Fibroblast of skin of left quadriceps (primary cell): ENCODE measurements around the gene ST6GALNAC1.

Experiments used
- DNase-seq, 2 experiments: peaks; one replicate each; pipeline ENCODE4 v3.0.0-alpha.2; 2013; ENCODE audit warnings: low read depth in 2 of 2

The ST6GALNAC1 gene, protein sequence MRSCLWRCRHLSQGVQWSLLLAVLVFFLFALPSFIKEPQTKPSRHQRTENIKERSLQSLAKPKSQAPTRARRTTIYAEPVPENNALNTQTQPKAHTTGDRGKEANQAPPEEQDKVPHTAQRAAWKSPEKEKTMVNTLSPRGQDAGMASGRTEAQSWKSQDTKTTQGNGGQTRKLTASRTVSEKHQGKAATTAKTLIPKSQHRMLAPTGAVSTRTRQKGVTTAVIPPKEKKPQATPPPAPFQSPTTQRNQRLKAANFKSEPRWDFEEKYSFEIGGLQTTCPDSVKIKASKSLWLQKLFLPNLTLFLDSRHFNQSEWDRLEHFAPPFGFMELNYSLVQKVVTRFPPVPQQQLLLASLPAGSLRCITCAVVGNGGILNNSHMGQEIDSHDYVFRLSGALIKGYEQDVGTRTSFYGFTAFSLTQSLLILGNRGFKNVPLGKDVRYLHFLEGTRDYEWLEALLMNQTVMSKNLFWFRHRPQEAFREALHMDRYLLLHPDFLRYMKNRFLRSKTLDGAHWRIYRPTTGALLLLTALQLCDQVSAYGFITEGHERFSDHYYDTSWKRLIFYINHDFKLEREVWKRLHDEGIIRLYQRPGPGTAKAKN

DNA sequence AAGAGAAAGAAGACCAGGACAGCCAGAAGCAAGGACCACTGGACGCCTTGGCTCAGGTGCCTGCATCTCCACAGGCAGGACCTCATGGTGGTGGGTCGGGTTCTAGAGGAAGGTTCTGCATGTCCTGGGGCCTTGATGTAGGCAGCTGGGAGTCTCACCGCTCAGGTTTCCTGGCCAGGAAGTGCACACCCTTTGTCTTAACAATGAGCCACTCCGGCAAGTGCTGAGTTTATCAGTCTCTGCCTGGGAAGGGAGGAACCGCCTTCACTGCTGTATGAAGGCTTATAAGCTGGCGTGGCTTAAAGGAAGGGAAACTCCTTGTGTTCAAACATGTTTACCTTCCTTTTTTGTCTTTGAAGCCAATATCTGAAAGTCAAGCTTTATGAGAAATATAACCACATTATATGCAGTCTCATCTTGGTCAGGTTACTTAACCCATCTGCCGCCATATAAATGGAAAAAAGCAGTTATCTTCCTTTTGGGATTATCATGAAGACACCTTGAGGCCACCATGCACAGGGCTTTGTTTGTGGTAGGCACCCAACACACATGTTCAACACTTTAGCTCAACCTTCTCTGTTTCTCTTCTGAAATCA is at the start of gene ST6GALNAC1:
Gene ST6GALNAC1 (minus strand): TSS at position 205 of the 596 bp plus-strand sequence. CDS start 119 bp downstream, at position 86.
- DNase-seq: no peak

DNA sequence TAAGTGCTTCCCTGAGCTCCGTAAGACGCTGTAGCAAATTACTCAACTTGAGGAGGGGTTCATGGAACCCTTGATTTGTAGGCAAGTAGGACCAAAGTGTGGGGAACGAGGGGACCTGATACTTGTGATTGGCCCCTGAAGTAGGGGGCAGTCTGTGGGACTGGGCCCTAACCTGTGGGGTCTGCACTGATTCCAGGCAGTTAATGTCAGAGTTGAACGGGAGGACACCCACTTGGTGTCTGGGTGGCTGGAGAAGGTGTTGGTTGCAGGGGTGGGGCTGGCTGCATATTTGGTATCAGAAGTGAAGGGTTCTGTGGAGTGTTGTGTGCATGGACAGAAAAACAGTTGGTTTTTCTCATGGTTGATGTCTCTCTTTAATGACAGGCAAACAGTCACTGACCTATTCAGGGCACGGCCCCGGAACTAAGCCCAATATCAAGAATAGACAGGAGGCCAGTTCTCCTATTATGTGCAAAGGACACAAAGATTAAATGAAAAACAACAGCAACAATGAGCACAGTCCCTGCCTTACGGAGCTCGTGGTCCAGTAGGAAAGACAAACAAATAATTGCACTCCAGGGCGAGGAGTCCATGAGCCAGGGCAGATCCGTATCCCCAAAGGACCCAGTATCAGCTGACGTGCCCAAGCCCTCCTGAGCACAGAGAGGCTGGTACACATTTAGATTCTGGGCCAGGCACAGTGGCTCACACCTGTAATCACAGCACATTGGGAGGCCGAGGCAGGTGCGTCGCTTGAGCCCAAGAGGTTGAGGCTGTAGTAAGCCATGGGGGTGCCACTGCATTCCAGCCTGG is 48.0 kb upstream of the ST6GALNAC1 start:
- no peak for DNase-seq

DNA sequence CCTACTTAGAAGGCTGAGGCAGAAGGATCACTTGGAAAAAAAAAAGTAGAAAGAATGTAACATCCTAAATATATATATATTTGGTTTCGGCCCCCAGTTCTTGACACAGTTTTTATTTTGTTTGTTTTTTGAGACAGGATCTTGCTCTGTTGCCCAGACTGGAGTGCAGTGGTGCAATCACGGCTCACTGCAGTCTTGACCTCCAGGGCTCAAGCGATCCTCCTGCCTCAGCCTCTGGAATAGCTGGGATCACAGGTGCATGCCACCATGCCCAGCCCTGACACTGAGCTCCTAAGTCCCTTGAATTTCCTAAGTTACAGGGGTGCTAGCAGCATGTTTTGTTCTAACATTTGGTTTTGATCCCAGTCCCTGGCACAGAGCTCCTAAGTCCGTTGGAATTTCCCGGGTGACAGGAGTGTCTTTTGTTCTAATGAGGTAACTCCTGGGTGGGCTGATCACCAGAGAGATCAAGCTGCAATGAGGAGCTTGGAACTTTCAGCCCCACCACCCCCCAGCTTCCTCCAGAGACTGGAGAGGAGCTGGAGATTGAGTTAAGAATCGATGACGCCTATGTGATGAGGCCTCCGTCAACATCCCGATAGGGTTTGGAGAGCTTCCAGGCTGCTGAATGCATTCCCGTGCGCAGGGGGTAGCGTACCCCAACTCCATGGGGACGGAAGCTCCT is 47.2 kb upstream of the ST6GALNAC1 start:
- DNase-seq: no peak

DNA sequence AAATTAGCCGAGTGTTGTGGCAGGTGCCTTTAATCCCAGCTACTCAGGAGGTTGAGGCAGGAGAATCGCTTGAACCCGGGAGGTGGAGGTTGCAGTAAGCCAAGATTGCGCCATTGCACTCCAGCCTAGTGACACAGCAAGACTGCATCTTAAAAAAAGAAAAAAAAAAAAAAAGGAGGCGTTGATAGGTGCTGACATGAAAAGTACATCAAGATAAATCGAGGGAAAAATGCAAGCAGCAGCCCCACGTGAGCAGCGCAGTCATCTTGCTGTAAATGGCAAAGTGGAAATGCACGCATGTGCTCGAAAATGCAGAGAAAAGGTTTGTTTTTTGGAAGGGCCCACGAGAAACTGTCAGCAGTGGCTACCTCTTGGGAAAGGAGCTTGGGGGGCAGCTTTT is 46.3 kb upstream of the ST6GALNAC1 start:
- no peak for DNase-seq

DNA sequence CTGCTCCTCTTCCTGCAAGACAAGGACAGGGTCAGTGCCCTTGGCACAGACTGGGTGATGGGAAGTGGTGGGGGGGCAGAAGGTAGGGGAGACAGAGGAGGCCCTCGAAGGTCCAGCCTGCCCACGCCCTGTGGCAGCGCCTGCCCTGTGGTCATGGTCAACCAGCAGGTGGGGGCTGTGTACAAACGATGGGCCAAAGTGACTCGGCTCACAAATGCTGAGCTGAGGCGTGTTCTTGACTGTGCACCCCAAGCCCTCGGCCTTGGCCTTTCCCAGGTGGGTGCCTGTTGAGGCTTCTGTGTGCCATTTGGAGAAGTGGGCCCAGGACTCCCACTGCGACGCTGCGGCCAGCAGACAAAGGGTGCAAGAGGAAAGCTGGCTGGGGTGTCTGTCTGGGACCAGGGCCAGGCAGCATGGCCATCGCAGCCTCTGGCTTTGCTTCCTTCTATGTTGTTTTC is 44.6 kb upstream of the ST6GALNAC1 start:
- no peak for DNase-seq

DNA sequence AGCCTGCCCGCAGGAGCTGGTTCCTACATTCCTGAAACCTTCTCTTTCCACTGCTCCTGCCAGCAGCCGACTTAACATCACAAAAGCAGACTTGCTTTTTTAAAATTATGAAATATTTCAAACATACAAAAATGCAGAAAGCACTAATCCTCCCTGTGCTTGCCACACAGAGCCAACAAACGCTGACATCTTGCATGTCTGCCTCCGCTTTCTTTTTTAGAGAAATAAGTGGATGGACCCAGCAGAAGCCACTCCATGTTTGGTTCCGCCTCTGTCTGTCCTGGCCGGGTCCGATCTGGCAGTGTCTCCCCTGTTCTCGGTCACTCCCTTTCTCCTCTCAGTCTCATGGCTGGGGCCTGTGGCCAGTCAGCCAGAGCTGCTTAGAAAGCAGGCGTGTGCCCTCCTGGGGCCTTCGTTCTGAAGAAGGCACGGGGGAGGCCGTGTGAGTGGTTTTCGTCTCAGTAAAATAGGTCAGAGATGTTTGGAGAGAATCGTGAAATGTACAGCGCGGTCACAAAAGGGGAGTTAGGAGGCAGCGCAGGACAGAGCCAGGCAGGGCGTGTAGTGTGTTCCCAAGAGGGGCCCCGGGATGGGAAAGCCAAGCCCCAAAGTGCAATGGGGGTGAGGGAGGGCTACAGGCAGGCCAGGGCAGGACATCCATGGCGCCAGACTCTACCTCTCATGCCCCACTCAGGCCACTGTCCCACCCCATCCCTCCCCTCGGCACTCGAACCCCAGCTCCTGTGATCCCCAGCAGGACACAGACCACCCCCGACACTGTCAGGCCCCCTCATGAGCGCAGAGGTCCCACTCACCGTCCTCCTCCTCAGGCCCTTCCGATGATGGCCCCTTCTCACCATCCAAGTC is 44.0 kb upstream of the ST6GALNAC1 start:
- DNase-seq: no peak

DNA sequence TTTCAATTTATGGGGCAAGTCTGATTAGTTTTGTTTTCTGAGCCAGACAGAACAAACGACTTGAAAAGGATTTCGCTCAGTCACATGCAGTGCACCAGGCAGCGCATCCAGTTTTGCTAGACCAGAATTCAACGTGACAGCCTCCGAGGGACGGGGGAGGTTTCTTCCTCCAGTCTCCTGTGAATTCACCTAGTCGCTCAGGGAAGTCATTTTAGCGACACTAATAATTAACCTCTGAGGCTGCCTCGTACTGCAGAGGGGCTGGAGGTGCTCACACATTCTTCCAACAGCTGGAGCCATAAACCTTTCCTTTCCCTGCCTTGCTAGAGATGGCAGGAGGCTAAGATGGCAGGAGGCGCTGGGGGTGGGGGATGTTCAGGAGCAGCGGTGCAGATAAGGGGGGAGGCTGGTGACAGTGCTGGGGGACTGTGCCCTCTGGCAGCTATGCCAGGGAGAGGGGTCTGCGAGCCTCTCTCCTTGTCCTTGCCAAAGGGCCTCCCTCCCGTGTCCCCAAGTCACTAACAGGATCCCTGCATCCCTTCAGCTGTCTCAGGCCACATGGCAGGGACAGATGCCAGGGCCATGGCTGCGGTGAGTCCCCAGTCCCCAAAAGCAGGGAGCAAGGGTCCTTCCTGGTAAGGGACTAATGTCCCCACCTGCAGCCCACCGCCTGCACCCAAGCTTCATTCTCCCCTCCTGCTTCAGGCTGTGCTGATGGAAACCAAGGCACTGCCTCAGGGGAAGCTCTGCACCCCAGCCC is 43.2 kb upstream of the ST6GALNAC1 start:
- DNase-seq: no peak

DNA sequence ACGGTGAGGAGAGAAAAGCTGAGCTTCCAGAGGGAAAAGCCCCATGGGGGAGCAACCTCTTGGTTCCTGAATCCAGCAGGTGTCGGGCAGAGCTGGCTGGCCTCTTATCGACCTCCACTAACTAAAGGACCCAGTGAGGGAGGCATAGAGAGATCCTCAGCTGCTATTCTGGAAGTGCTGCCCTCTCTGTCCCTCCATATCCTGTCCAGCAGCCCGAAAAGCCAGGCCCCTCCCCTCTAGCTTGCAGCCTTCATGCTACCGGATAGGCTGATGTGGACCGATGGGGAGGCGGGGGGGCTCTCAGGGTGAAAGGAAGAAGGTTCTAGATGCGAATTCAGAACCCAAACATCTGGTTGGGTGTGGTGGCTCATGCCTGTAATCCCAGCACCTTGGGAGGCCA is 42.3 kb upstream of the ST6GALNAC1 start:
- no peak for DNase-seq

DNA sequence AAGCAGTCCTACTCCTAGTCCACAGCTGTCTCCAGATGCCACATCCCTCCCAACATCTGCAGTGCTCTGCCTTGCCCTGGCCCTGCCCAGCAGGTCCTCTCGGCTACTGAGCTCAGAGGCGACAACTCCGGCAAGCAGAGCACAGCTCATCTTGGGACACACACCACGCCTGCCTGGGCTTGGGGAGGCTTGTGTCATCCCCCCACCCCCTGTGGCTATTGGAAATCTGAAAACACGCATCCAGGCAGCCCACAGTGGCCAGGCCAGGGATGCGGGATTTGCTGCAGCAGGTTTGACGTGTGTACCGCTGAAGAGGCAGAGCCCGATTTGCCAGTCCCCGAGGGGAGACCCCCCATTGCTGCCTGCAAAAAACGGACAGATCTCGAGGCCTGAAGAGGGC is 41.8 kb upstream of the ST6GALNAC1 start:
- no peak for DNase-seq

DNA sequence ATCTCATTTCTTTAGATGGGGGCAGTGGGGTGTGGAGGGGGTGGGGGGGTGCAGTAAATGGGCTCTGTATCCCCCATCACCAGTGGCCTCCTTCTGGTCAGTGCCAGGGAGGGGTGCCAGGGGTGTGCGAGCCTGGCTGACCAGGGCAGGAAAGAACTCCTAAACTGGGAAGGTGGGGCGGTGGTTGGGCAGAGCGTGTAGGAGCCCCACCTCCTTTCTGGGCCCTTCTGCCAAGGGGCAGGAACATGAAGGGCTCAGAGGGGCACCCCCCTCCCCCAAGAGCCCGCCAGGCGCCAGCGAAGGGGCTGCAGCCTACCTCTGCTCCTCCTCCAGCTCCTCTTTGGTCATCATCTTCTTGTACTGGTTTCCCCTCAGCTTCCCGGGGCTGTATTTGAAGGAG is 41.2 kb upstream of the ST6GALNAC1 start:
- DNase-seq: no peak

DNA sequence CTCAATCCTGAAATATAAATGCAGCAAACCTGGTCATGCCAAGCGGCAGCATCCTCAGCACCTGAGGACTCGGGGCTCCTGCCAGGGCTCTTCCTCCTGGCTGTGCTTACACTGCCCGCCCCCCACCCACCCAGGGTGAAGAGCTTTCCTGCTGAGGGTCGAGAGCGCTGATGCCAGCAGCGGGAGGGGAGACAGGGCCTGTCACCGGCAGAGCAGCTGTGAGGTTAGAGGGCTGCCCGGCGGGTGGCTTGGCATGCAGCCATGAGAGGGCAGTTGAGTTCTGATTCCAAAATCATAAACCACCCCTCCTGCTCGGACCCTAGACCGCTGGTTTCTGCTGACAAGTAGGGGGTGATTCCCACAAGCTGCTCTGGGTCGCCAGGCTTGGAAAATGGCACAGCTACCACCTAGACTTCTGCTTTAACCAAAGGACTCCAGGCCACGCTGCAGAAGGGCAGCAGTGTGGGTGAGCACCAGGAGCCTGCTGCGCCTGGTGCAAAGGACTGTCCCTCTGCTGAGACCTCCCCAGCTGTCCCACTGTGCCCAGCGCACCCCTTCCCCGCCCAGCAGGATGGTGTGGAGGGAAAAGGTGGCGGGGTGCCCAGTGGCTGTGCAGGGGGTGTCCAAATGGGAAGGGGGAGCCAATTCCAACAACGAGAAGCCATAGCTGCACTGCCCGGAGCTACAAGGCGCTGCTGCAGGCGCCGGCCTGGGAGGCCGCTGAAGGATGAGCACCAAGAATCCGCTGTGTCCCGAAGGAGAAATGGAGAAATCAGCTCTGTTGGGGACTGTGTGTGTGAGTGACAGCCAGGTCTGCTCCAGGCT is 40.6 kb upstream of the ST6GALNAC1 start:
- DNase-seq: no peak

DNA sequence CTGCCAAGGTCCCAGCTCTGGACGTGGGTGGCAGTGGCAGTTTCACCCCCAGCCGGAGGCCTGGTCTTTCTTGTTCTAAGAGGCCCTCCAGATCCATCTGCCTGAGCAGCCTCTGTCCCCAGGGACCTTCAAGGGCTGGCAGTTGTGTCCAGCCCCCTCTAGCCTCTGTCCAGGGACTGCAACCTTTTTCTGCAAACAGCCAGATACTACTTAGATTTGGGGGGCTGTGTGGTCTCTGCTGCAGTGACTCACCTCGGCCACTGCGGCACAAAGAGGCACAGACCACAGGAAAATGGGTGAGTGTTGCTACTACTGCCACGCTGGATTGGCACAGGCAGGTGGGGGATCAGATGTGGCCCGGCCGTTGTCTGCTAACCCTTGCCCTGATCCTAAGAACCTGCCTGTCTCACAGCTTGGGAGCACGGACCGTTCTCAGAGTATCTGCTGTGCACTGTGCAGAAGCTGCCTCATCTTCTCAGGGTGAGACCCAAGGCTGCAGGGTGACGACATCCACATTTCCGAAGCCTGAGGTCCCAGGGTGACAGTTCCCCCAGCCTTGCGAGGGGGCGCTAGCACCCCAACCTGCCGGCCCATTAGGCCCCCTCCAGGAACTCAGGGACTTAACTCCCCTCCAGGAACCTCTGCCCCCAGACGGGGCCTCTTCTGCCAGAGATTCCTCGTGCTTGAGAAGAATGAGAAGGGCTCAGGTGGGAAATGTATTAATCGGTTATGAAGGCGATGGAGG is 39.6 kb upstream of the ST6GALNAC1 start:
- no peak for DNase-seq

DNA sequence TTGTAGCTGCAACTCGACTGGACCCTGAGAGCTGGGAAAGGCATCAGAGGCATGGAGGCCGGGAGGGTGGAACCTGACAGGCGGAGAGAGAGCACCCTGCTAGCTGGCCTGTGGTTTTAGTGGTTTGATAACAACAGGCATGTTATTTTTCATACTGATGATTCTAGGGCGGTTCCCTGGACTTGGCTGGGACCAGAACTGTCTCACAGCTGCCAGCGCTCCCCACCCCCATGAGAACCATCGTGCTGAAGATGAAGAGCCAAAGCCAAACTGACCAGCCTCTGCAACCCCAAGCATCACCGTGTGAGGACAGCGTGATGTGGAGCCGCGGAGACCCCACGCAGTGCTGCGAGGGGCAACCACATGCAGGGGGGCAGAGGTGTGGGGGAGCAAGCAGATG is 38.7 kb upstream of the ST6GALNAC1 start:
- no peak for DNase-seq

DNA sequence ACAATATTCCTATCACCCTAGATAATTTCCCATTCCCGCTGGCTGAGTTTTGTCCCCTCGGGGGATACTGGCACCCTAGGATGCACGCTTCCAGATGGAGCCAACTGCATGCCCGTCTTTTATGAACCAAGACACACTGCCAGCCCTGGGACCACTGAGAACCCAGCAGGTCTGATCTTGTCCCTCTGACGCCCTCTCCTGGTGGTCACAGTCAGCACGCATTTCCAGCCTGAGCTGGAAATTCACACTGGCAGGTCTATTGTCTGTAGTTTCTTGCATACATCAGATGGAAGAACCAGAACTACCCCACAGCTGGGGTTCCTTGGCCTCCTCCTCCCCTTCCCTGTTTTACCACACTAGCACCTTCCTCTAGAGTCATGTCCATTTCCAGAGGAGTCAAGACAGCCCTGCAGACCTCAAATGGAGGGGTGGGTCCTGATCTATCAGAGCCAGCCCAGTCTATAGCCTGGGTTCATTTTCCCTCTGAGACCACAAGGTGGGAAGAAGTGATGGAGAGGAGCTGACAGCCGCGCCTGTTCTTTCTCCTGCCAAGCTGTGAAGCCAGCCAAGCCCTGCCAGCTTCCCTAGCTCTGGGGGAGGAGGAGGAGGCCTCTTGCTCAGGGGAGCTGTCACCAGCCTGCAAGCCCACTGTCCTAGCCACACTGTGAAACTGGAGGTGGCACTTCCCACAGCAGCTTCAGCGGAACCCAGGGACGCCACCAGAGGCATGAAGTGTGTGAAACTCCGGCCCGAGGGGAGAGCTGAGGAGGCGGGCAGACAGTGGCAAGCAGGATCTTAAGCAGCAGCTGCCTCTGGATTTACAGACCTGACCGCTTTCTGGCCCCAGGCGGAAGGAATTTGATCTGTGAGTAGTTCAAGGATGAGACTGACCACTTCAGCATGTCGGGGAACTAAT is 37.9 kb upstream of the ST6GALNAC1 start:
- peak in 1 of 2 experiments; percentile 32 for DNase-seq

DNA sequence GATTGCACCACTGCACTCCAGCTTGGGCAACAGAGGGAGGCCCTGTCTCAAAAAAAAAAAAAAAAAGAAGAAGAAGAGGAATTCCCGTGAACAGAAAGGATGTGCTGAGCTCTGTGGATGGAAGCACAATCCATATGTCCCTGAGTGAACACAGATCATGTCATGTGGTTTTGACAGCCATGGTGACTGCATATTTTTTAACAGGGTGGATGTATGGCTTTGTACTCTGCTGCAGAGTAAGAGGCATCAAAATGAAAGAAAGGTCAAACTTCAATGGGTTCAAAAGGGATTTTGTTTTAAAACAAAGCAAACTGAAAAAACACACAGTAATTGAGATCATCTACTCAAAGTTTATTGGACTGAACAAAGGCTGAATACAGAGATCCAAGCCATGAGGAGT is 35.7 kb upstream of the ST6GALNAC1 start:
- no peak for DNase-seq

DNA sequence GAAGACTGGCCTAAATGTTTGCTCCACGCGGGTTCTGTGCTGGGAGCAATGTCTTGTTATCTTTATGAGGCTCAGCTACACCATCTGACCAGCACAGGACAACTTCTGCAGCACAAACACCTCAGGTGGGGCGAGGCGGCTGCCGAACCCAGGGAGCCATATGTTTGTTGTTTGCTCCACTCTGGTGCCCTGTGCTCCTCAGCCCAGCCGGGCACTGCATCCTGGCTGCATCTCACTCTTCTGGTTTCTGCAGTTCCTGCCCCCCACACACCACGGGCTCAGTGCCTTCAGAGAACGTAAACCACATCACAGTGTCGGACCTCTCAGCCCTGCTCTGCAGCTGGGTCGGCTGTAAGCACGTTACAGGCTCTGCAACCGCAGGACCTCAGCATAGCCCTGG is 34.8 kb upstream of the ST6GALNAC1 start:
- DNase-seq: no peak

DNA sequence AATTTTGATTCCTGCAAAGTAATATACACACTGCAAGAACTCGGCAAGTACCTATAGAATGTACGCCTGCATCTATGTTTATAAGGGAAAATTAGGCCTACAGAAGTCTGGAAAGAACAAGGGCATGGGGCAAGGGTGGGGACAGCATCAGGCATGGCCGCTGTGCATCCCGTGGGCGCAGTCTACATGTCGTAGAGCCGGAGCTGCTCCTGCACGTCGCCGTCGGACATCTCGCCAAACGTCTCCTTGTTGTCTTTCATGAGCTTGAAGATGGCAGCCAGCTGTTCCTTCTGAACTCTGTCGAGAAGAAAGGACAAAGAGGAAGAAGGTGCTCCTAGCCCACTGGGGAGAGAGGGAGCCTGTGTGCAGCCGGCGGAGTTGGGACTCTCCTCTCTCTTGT is 33.8 kb upstream of the ST6GALNAC1 start:
- DNase-seq: no peak
